Brain microvascular endothelial cell (primary cell): ENCODE results near the gene HHAT.

Source experiments
- DNase-seq: peaks from one replicate; pipeline ENCODE4 v3.0.0-alpha.2; 2020
- H3K27ac ChIP-seq: fragments of 250-450 bp; sonication (Bioruptor Pico); 2 replicates; pipeline ENCODE4 v1.5.1; 2020; ENCODE audit warnings: mild to moderate bottlenecking, moderate library complexity
- H3K27me3 ChIP-seq: fragments of 250-450 bp; sonication (Bioruptor Pico); replicated peaks from 2 replicates; pipeline ENCODE4 v1.5.1; 2020; ENCODE audit warnings: mild to moderate bottlenecking
- H3K36me3 ChIP-seq: fragments of 250-450 bp; sonication (Bioruptor Pico); replicated peaks from 2 replicates; pipeline ENCODE4 v1.5.1; 2020; ENCODE audit warnings: mild to moderate bottlenecking
- H3K4me3 ChIP-seq: 2 replicates; pipeline ENCODE4 v1.5.1; 2011; ENCODE audit warnings: low read depth, mild to moderate bottlenecking, control low read depth, low read length, moderate library complexity
- in situ Hi-C: cut with HindIII; loops from 2 replicates; pipeline ENCODE4 v1.10.0; 2017; ENCODE audit warnings: low sequenced_read_pairs, low pct_ligation_motif_present
- TF ChIP-seq, protein P1 (sequence below): IDR thresholded peaks from 2 replicates; pipeline ENCODE4 v1.5.1; 2011; ENCODE audit warnings: low read depth, mild to moderate bottlenecking, moderate library complexity, low read length, control low read depth, inconsistent platforms; ENCODE audit errors: missing control alignments

Gene HHAT

DNA sequence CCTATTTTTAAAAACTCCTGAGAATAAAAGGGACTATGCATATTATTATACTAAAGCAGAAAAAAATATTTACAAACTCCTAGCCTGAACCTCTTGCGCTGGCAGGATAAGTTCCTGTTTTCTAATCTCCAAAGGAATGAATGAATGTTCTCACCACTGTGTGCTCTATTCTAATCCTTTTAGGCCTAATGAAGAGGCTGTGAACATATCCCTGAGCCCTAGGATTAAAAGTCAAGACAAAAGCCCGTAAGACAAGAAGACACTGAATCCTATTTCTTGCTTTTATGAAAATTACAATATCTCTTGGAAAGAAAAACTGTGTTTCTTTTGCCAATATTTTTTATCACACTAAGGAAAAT is 317.5 kb downstream of the HHAT start:
- in situ Hi-C loops = no loop called here
- Histone ChIP-seq H3K36me3 (no peaks in the 10 kb centered on the region), H3K27me3 (no peaks in the 10 kb centered on the region), H3K4me3 (no peak overlapping the region), H3K27ac (no peak overlapping the region)
- TF ChIP-seq, protein P1, sequence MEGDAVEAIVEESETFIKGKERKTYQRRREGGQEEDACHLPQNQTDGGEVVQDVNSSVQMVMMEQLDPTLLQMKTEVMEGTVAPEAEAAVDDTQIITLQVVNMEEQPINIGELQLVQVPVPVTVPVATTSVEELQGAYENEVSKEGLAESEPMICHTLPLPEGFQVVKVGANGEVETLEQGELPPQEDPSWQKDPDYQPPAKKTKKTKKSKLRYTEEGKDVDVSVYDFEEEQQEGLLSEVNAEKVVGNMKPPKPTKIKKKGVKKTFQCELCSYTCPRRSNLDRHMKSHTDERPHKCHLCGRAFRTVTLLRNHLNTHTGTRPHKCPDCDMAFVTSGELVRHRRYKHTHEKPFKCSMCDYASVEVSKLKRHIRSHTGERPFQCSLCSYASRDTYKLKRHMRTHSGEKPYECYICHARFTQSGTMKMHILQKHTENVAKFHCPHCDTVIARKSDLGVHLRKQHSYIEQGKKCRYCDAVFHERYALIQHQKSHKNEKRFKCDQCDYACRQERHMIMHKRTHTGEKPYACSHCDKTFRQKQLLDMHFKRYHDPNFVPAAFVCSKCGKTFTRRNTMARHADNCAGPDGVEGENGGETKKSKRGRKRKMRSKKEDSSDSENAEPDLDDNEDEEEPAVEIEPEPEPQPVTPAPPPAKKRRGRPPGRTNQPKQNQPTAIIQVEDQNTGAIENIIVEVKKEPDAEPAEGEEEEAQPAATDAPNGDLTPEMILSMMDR = no peak
- no peak for DNase-seq

DNA sequence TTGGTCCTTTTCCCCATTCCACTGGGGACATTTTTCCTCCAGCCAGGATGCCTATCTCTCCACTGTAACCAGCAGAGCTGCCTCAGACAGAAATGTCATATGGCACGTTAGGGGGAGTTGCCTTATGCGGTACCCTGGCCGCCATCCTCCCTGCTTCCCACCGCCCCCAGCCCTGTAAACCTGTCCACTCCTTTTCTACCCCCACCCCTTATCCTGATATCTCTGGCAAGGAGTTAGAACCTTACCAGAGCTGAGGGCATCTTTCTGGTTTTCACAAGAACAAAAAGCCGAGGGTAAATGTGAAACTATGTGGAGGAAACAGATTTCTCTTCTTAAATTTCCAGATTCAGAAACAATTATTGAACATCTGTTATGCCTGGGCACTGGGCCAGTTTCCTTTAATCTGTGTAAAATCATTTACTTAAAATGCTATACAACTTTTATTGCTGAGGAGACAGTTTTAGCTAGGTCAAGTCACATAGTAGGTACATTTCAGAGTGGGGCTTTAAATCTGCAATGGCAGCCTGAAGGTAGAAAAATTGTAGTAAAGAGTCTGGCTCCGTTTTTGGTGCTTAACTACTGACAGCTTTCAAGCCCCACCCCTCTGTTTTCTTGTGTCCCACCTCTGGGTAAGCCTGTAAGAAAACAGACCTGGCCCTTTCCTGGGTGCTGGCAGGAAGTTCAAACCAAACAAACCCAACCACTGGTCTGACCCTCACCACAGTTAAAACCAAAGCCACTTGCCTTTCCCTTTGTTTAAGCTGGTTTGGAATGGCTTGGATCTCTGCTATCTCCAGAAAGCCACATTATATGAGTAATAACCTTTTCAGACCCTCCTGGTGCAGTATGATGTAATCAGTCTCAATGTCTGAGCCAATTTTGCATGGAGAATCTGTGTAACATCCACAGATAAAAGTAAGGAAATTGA is 319.0 kb downstream of the HHAT start:
- TF ChIP-seq, protein P1 = no peak

DNA sequence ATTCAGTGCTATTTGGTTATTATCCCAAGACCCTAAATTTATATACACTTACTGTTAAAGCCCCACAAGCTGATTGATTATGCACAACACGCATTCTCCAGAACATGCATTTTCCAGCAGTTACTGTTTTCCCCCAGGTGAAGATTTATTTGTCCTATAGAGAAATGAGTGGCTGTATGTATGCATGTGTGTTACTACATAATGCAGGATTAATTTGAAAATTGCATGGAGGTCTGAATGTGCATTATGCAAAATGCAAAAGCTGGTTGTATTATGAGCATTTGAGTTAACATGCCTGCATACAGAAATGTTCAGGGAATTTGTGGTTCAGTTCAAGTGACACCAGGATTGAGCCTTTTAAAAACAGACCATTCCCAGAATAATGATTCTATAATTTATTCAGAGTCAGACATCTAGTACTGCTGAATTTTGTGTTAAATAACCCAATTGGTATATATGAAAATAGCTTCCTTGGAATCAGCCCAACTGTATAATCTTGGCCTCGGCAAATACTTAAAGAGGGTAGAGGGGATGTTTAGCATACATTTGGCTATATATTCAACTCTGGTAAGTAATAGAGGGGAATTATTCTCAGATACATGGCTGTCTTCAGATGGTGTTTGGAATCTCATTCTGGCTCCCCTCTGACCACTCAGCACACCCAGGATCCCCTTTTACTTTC is 320.0 kb downstream of the HHAT start:
- H3K4me3 ChIP-seq = no peak overlapping the region
- H3K27ac ChIP-seq = no peak overlapping the region
- TF ChIP-seq, protein P1 = no peak
- H3K27me3 ChIP-seq = no peaks in the 10 kb centered on the region
- in situ Hi-C loops = no loop called here
- DNase-seq = no peak
- no peaks in the 10 kb centered on the region for H3K36me3 ChIP-seq

More for the DNA sequence above, 319.0 kb downstream of the HHAT start:
- H3K4me3 ChIP-seq = no peak overlapping the region
- H3K27me3 ChIP-seq = no peaks in the 10 kb centered on the region
- H3K36me3 ChIP-seq = no peaks in the 10 kb centered on the region
- no peak overlapping the region for H3K27ac ChIP-seq
- in situ Hi-C loops = no loop called here
- DNase-seq = peak; percentile 56

DNA sequence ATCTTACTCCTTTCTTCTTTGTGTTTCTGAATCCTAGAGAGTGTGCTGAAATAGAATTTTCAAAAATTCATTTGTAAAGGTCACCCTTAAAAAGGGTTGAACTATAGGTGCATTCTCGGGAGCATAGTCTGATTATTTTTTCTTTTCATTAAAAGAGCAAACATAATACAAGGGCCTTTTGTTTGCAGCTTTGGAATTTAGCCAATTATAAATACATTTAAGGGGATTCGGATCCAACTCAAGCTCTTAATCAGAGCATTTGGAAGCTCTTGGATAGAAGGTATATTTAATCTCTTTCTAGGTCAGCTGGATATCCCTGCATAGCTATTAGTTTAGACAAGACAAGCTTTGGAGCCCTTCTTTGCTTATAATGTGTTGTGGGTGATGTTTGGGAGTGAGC is 321.7 kb downstream of the HHAT start:
- TF ChIP-seq, protein P1 = no peak
- in situ Hi-C loops = no loop called here
- H3K36me3 ChIP-seq = no peaks in the 10 kb centered on the region
- no peak for DNase-seq
- H3K27ac ChIP-seq = no peak overlapping the region
- H3K4me3 ChIP-seq = no peak overlapping the region
- H3K27me3 ChIP-seq = no peaks in the 10 kb centered on the region

DNA sequence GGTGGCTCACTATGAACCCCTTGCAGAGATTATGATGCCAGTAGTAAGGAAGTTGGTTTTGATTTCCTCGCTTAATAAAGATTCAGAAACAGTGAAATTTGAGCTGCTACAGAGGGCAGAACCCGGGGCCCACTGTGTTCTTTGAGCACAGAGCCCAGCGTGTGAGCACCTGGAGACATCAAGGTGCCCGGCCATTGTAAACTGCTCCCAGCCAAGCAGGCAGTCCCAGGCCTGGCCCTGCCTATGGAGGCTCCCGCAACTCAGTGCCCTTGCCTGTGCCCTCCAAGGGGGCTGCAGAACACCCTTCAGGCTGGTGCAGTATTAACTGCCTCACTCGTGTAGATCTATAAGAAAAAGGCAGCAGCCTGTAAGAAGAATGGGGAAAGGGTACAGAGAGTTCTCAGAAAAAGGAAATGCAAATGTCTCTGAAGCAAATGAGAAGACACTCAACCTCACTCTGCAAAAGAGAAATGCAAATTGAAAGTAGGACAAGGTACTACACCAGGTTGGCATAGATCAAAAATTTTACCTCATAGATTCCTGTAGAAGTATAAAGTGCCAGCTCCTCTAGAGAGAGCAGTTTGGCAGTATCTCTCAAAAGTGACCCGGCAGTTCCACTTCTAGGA is 323.7 kb downstream of the HHAT start:
- in situ Hi-C loops = no loop called here
- TF ChIP-seq, protein P1 = no peak
- Histone ChIP-seq H3K27ac (no peak overlapping the region), H3K27me3 (no peaks in the 10 kb centered on the region), H3K36me3 (no peaks in the 10 kb centered on the region), H3K4me3 (no peak overlapping the region)
- DNase-seq = no peak
